Kidney epithelial cell (primary cell): Measurements from ENCODE around the gene ZACN. TPM values are rescaled to one million over a fixed set of nuclear protein-coding genes. Genes with fewer than 3 reads are reported as not detected.
"Not testable (repeated sequence)": the region's sequence is repeated elsewhere in the genome, so short reads cannot be mapped to it uniquely, and the experiment has no call there.

Experiments used
- DNase-seq: peaks from one replicate; pipeline ENCODE4 v3.0.0-alpha.2; 2010; ENCODE audit warnings: low read depth
- H3K27me3 ChIP-seq: 2 replicates; pipeline ENCODE4 v1.6.0; 2011; ENCODE audit warnings: low read length; ENCODE audit not compliant: control insufficient read depth, insufficient read depth
- H3K36me3 ChIP-seq: 2 replicates; pipeline ENCODE4 v1.5.1; 2011; ENCODE audit warnings: low read length; ENCODE audit not compliant: control insufficient read depth, insufficient read depth
- H3K4me3 ChIP-seq: 2 replicates; pipeline ENCODE4 v1.5.1; 2011; ENCODE audit warnings: low read depth, mild to moderate bottlenecking, control low read depth, low read length
- CTCF ChIP-seq: IDR thresholded peaks from 2 replicates; pipeline ENCODE4 v1.5.1; 2011; ENCODE audit warnings: mild to moderate bottlenecking, moderate library complexity, low read length, control low read depth, inconsistent platforms; ENCODE audit not compliant: insufficient read depth, poor library complexity, severe bottlenecking
- total RNA-seq: library from RNA; depleted of rRNA; stranded (reverse); fragments of >200 nt; gene quantifications from 2 replicates; pipeline ENCODE4 v1.2.3, GENCODE V29; 2015

The ZACN gene
- total RNA-seq, 1 donor from 2014 or later: not detected

- no peak for DNase-seq
- no peak for TF ChIP-seq CTCF
- Histone ChIP-seq H3K36me3 (peaks cover 6% of the 10 kb centered on the region), H3K27me3 (no peaks in the 10 kb centered on the region), H3K4me3 (no peak overlapping the region)
Measured at GRCh38 chr17:76051561-76051960, 27.4 kb upstream of the ZACN start.

GRCh38 chr17:76053246-76054111 is 25.5 kb upstream of the ZACN start:
- DNase-seq: peak; percentile 58
- no peak for TF ChIP-seq CTCF
- H3K27me3 ChIP-seq: no peaks in the 10 kb centered on the region
- H3K4me3 ChIP-seq: no peak overlapping the region
- peaks cover 4% of the 10 kb centered on the region for H3K36me3 ChIP-seq

GRCh38 chr17:76054112-76054476 is 24.9 kb upstream of the ZACN start:
- peak; percentile 51 for DNase-seq
- no peak overlapping the region for H3K4me3 ChIP-seq
- TF ChIP-seq CTCF: no peak
- peaks cover 4% of the 10 kb centered on the region for H3K36me3 ChIP-seq
- no peaks in the 10 kb centered on the region for H3K27me3 ChIP-seq

- Histone ChIP-seq H3K36me3 (peaks cover 2% of the 10 kb centered on the region), H3K27me3 (no peaks in the 10 kb centered on the region), H3K4me3 (no peak overlapping the region)
- DNase-seq: no peak
- TF ChIP-seq CTCF: peak; percentile 9
Measured at GRCh38 chr17:76056882-76057281, 22.1 kb upstream of the ZACN start.

GRCh38 chr17:76058264-76058663 is 20.7 kb upstream of the ZACN start:
- H3K27me3 ChIP-seq, H3K4me3 ChIP-seq, H3K36me3 ChIP-seq, DNase-seq: not testable (repeated sequence)

GRCh38 chr17:76063875-76064546 is 15.0 kb upstream of the ZACN start:
- Histone ChIP-seq H3K4me3 (no peak overlapping the region), H3K27me3 (no peaks in the 10 kb centered on the region), H3K36me3 (peaks cover 5% of the 10 kb centered on the region)
- TF ChIP-seq CTCF: no peak
- no peak for DNase-seq
